CD14-positive monocyte (primary cell): ENCODE data around the gene RASD1. TPM values are rescaled to one million over a fixed set of nuclear protein-coding genes. Genes with fewer than 3 reads are reported as not detected.
"Not testable (repeated sequence)": the region's sequence is repeated elsewhere in the genome, so short reads cannot be mapped to it uniquely, and the experiment has no call there.

Experiments used
- DNase-seq, 3 donors: peaks; one replicate each; pipeline ENCODE4 v3.0.0-alpha.2; 2011 to 2022
- H2AFZ ChIP-seq: 2 replicates; pipeline ENCODE4 v1.6.0; 2012; ENCODE audit warnings: mild to moderate bottlenecking, low read depth, low read length, inconsistent platforms; ENCODE audit not compliant: insufficient read depth, poor library complexity, severe bottlenecking
- H3K27ac ChIP-seq, 2 donors: 1 replicate in 1 of 2; 2 replicates in 1 of 2; pipeline ENCODE4 v1.5.1; 2012 to 2013; ENCODE audit warnings: low read length in 2 of 2, control low read depth in 1 of 2, inconsistent platforms in 1 of 2, low read depth in 1 of 2, mild to moderate bottlenecking in 1 of 2
- H3K27me3 ChIP-seq, 2 donors: one replicate each; pipeline versions ENCODE4 v1.6.0 to v1.6.1; 2011 to 2013; ENCODE audit warnings: low read length in 2 of 2; ENCODE audit not compliant: control insufficient read depth in 2 of 2, insufficient read depth in 2 of 2
- H3K36me3 ChIP-seq, 2 donors: replicated peaks in 1 of 2; 1 replicate in 1 of 2; 2 replicates in 1 of 2; pipeline versions ENCODE4 v1.5.1 to v1.6.1; 2012 to 2013; ENCODE audit warnings: low read length in 2 of 2, control low read depth in 1 of 2, inconsistent platforms in 1 of 2, mild to moderate bottlenecking in 1 of 2; ENCODE audit not compliant: insufficient read depth in 2 of 2, control insufficient read depth in 1 of 2
- H3K4me1 ChIP-seq, 2 donors: 1 replicate in 1 of 2; 2 replicates in 1 of 2; pipeline versions ENCODE4 v1.5.1 to v1.6.1; 2012 to 2013; ENCODE audit warnings: low read length in 2 of 2, control low read depth in 1 of 2, inconsistent platforms in 1 of 2, mild to moderate bottlenecking in 1 of 2, moderate library complexity in 1 of 2; ENCODE audit not compliant: insufficient read depth in 2 of 2, control insufficient read depth in 1 of 2
- H3K4me2 ChIP-seq: replicated peaks from 2 replicates; pipeline ENCODE3; 2012; ENCODE audit warnings: low read length, moderate library complexity, mild to moderate bottlenecking; ENCODE audit not compliant: poor library complexity, severe bottlenecking; ENCODE audit errors: extremely low read depth
- H3K4me3 ChIP-seq, 3 experiments: fragments of 200-600 bp in 1 of 3; sonication (generic) in 1 of 3; replicated peaks in 1 of 3; 1 replicate in 2 of 3; 2 replicates in 1 of 3; pipeline ENCODE4 v1.5.1; 2011 to 2013; ENCODE audit warnings: low read length in 3 of 3, mild to moderate bottlenecking in 3 of 3, control low read depth in 2 of 3, low read depth in 2 of 3, inconsistent platforms in 1 of 3, moderate library complexity in 1 of 3
- H3K79me2 ChIP-seq: 2 replicates; pipeline ENCODE4 v1.6.0; 2012; ENCODE audit warnings: mild to moderate bottlenecking, control low read depth, inconsistent platforms, low read length, moderate library complexity; ENCODE audit not compliant: insufficient read depth
- H3K9ac ChIP-seq: 2 replicates; pipeline ENCODE4 v1.6.0; 2017; ENCODE audit warnings: low read length, mild to moderate bottlenecking; ENCODE audit not compliant: insufficient read depth, poor library complexity, severe bottlenecking
- H3K9me3 ChIP-seq, 2 donors: replicated peaks in 1 of 2; 1 replicate in 1 of 2; 2 replicates in 1 of 2; pipeline versions ENCODE4 v1.5.1 to v1.6.1; 2012 to 2013; ENCODE audit warnings: low read length in 2 of 2, control low read depth in 1 of 2; ENCODE audit not compliant: control insufficient read depth in 1 of 2, insufficient read depth in 1 of 2
- H4K20me1 ChIP-seq: 2 replicates; pipeline ENCODE4 v1.6.0; 2012; ENCODE audit warnings: mild to moderate bottlenecking, low read length, control low read depth, moderate library complexity; ENCODE audit not compliant: insufficient read depth
- H3K27ac Mint-ChIP-seq, 7 donors: one replicate each; pipeline ENCODE4 v1.8.0; 2020; ENCODE audit warnings: mild to moderate bottlenecking in 7 of 7, mixed read lengths in 7 of 7, moderate library complexity in 6 of 7, inconsistent platforms in 2 of 7
- H3K27me3 Mint-ChIP-seq, 3 donors: one replicate each; pipeline ENCODE4 v1.8.0; 2021 to 2022; ENCODE audit warnings: low read depth in 3 of 3, mild to moderate bottlenecking in 3 of 3, mixed read lengths in 3 of 3, moderate library complexity in 3 of 3, inconsistent platforms in 1 of 3
- H3K36me3 Mint-ChIP-seq, 2 donors: one replicate each; pipeline ENCODE4 v1.8.0; 2020; ENCODE audit warnings: mixed read lengths in 2 of 2, inconsistent platforms in 1 of 2, mild to moderate bottlenecking in 1 of 2
- H3K4me1 Mint-ChIP-seq: one replicate; pipeline ENCODE4 v1.8.0; 2020; ENCODE audit warnings: mild to moderate bottlenecking, mixed read lengths
- H3K4me3 Mint-ChIP-seq, 2 donors: one replicate each; pipeline ENCODE4 v1.8.0; 2020; ENCODE audit warnings: mild to moderate bottlenecking in 2 of 2, mixed read lengths in 2 of 2, moderate library complexity in 1 of 2
- H3K9me3 Mint-ChIP-seq, 7 donors: one replicate each; pipeline ENCODE4 v1.8.0; 2020 to 2022; ENCODE audit warnings: mixed read lengths in 7 of 7, mild to moderate bottlenecking in 6 of 7, moderate library complexity in 6 of 7, inconsistent platforms in 2 of 7
- CTCF ChIP-seq: fragments of 200-600 bp; IDR thresholded peaks from one replicate; pipeline ENCODE4 v1.8.0; 2022; ENCODE audit warnings: antibody characterized with exemption, mild to moderate bottlenecking
- WGBS: methylation state at CpG from one replicate; pipeline ENCODE4 v1.1.5; 2013; ENCODE audit warnings: missing lambda C conversion rate; ENCODE audit not compliant: insufficient coverage; 5-methylcytosine and 5-hydroxymethylcytosine counted together
- intact Hi-C, 2 donors: fragments of 100-400 bp; cut with micrococcal nuclease; formaldehyde crosslinking; loops; one replicate each; pipeline versions ENCODE4 v1.15.0 to v1.15.1; 2023
- polyA plus RNA-seq, 3 donors: library from polyadenylated mRNA; depleted of rRNA in 1 of 3; unstranded in 2 of 3; stranded (reverse) in 1 of 3; fragments of 300-500 nt in 2 of 3; fragments of >200 nt in 1 of 3; fragmentation: Illumina TruSeq in 2 of 3; gene quantifications; 1 replicate in 2 of 3; 2 replicates in 1 of 3; pipeline ENCODE4 v1.2.3, GENCODE V29; 2012 to 2021

RASD1 gene
- polyA plus RNA-seq, 3 donors: 0.88 to 12.4 (median 1.3) TPM

GRCh38 chr17:17467016-17467415, 29.2 kb downstream of the RASD1 start:
- Histone ChIP-seq H3K4me1 (no peaks in the 10 kb centered on the region), H3K4me2 (no peak overlapping the region), H3K27me3 (no peaks in the 10 kb centered on the region), H3K27ac (no peak overlapping the region), H3K4me3 (no peak overlapping the region), H3K9me3 (no peaks in the 10 kb centered on the region), H3K79me2 (no peaks in the 10 kb centered on the region), H3K9ac (no peak overlapping the region), H2AFZ (no peak overlapping the region), H4K20me1 (no peaks in the 10 kb centered on the region), H3K36me3 (no peaks in the 10 kb centered on the region)
- no peak overlapping the region for H3K4me3 Mint-ChIP-seq
- WGBS: no CpG with 5 or more reads among the region's 5 CpGs
- no peaks in the 10 kb centered on the region for H3K4me1 Mint-ChIP-seq
- intact Hi-C loops: no loop called here
- H3K9me3 Mint-ChIP-seq: peaks cover 0 to 2% (median 0%) of the 10 kb centered on the region in 7 donors
- no peak for DNase-seq
- no peak for TF ChIP-seq CTCF
- peaks cover 4 to 10% (median 5%) of the 10 kb centered on the region in 3 donors for H3K27me3 Mint-ChIP-seq
- no peaks in the 10 kb centered on the region for H3K36me3 Mint-ChIP-seq
- no peak overlapping the region for H3K27ac Mint-ChIP-seq

- Histone ChIP-seq H3K79me2 (no peaks in the 10 kb centered on the region), H3K4me3 (no peak overlapping the region), H2AFZ (no peak overlapping the region), H3K4me2 (no peak overlapping the region), H3K27ac (no peak overlapping the region), H3K27me3 (no peaks in the 10 kb centered on the region), H3K36me3 (no peaks in the 10 kb centered on the region), H3K9ac (no peak overlapping the region), H3K9me3 (no peaks in the 10 kb centered on the region), H3K4me1 (no peaks in the 10 kb centered on the region), H4K20me1 (no peaks in the 10 kb centered on the region)
- DNase-seq: no peak
- WGBS: 59% methylated on average over 3 of the region's 5 CpGs
- no peaks in the 10 kb centered on the region for H3K4me1 Mint-ChIP-seq
- peaks cover 0 to 2% (median 0%) of the 10 kb centered on the region in 7 donors for H3K9me3 Mint-ChIP-seq
- intact Hi-C loops: no loop called here
- H3K27me3 Mint-ChIP-seq: peaks cover 3 to 10% (median 5%) of the 10 kb centered on the region in 3 donors
- no peak overlapping the region for H3K27ac Mint-ChIP-seq
- TF ChIP-seq CTCF: no peak
- no peaks in the 10 kb centered on the region for H3K36me3 Mint-ChIP-seq
- H3K4me3 Mint-ChIP-seq: no peak overlapping the region
Measured at GRCh38 chr17:17466511-17466910, 29.7 kb downstream of the RASD1 start.

- H3K4me3 Mint-ChIP-seq, H3K79me2 ChIP-seq, H2AFZ ChIP-seq, DNase-seq, H3K27me3 ChIP-seq, H3K4me3 ChIP-seq, H3K27me3 Mint-ChIP-seq, H3K9ac ChIP-seq, H3K27ac ChIP-seq, intact Hi-C loops, H3K9me3 ChIP-seq, H4K20me1 ChIP-seq, H3K27ac Mint-ChIP-seq, H3K4me1 ChIP-seq, H3K36me3 Mint-ChIP-seq, H3K9me3 Mint-ChIP-seq, H3K4me1 Mint-ChIP-seq, H3K4me2 ChIP-seq, H3K36me3 ChIP-seq: not testable (repeated sequence)
- no CpG with 5 or more reads among the region's 1 CpG for WGBS
Measured at GRCh38 chr17:17465878-17466277, 30.3 kb downstream of the RASD1 start.
